HK-2 (cell line): ENCODE data around the gene ZBTB26.
"Not testable (repeated sequence)": the region's sequence is repeated elsewhere in the genome, so short reads cannot be mapped to it uniquely, and the experiment has no call there.

ENCODE experiments used
- DNase-seq: peaks from one replicate; pipeline ENCODE4 v3.0.0-alpha.2; 2018; ENCODE audit not compliant: unreplicated experiment

ZBTB26 gene

GRCh38 chr9:122929796-122930354 lies 1.4 kb downstream of the ZBTB26 start:
- DNase-seq: no peak

- DNase-seq: no peak
Measured at GRCh38 chr9:122923947-122924346, 7.4 kb downstream of the ZBTB26 start.

GRCh38 chr9:122922713-122923112 lies 8.6 kb downstream of the ZBTB26 start:
- no peak for DNase-seq

GRCh38 chr9:122918310-122918709 lies 13.0 kb downstream of the ZBTB26 start:
- no peak for DNase-seq

GRCh38 chr9:122912964-122913673 lies 18.2 kb downstream of the ZBTB26 start, which contains the start of gene ZBTB6:
ZBTB6 (minus strand) TSS chr9:122913323; CDS start chr9:122912072, 1,251 bp downstream.
- DNase-seq: peak; percentile 80

- no peak for DNase-seq
Measured at GRCh38 chr9:122912671-122912963, 18.7 kb downstream of the ZBTB26 start.

- not testable (repeated sequence) for DNase-seq
Measured at GRCh38 chr9:122906122-122906521, 25.2 kb downstream of the ZBTB26 start.

- peak; percentile 99 for DNase-seq
Measured at GRCh38 chr9:122904823-122905710, 26.2 kb downstream of the ZBTB26 start, which contains the start of gene RC3H2. RC3H2 (minus strand) TSS chr9:122905359; CDS start chr9:122897509, 7,850 bp downstream.

- DNase-seq: peak; percentile 64
Measured at GRCh38 chr9:122904466-122904822, 26.9 kb downstream of the ZBTB26 start.

- DNase-seq: no peak
Measured at GRCh38 chr9:122900791-122901190, 30.5 kb downstream of the ZBTB26 start.

- DNase-seq: no peak
Measured at GRCh38 chr9:122897969-122898368, 33.3 kb downstream of the ZBTB26 start.

GRCh38 chr9:122888480-122888879 lies 42.8 kb downstream of the ZBTB26 start:
- no peak for DNase-seq

GRCh38 chr9:122883125-122883524 lies 48.2 kb downstream of the ZBTB26 start:
- DNase-seq: no peak

GRCh38 chr9:122879443-122879842 lies 51.9 kb downstream of the ZBTB26 start:
- DNase-seq: no peak

- DNase-seq: no peak
Measured at GRCh38 chr9:122875523-122875922, 55.8 kb downstream of the ZBTB26 start.

GRCh38 chr9:122867276-122867675 lies 64.0 kb downstream of the ZBTB26 start:
- DNase-seq: not testable (repeated sequence)

- DNase-seq: no peak
Measured at GRCh38 chr9:122866079-122866478, 65.2 kb downstream of the ZBTB26 start.
